Neural progenitor cell (in vitro differentiated cells): Measurements from ENCODE around the gene TLR3.

Source experiments
- EZH2phosphoT487 ChIP-seq: fragments of 200-600 bp; sonication (generic); IDR thresholded peaks from 2 replicates; pipeline ENCODE4 v1.6.1; 2017; ENCODE audit warnings: antibody characterized with exemption
- TF ChIP-seq, protein P1 (sequence below): fragments of 200-600 bp; sonication (generic); IDR thresholded peaks from 2 replicates; pipeline ENCODE4 v1.5.1; 2017; ENCODE audit warnings: antibody characterized with exemption, mild to moderate bottlenecking

DNA sequence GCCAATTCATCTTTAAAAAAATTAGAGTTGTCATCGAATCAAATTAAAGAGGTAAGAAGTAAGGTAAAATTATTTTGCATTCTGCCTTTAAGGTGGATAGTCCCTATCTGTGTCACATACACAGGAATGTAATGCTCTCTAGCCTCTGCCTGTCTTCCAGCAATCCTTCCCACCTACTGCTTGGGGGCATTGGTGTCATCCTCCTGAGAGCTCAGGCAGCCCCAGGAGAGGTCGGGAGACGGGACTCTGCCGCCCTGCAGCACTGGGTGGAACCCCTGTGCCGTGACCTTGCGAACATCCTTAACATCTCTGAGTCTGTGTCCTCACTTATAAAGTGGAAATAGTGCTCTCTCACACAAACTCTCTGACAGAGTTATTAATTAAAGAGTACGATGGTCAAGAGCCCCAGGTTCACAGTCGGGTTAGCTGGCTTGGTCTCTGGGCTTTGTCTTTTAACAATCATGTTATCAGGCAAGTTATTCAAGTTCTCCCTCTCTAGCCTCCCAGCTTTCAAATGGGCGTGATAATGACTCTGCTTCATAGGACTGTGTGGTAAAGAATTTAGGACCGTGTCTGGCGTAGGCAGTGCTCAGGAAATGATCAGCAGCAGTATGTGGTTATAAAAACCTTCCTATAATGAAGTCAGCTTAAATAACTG is 10.2 kb downstream of the TLR3 start:
- TF ChIP-seq, protein P1, sequence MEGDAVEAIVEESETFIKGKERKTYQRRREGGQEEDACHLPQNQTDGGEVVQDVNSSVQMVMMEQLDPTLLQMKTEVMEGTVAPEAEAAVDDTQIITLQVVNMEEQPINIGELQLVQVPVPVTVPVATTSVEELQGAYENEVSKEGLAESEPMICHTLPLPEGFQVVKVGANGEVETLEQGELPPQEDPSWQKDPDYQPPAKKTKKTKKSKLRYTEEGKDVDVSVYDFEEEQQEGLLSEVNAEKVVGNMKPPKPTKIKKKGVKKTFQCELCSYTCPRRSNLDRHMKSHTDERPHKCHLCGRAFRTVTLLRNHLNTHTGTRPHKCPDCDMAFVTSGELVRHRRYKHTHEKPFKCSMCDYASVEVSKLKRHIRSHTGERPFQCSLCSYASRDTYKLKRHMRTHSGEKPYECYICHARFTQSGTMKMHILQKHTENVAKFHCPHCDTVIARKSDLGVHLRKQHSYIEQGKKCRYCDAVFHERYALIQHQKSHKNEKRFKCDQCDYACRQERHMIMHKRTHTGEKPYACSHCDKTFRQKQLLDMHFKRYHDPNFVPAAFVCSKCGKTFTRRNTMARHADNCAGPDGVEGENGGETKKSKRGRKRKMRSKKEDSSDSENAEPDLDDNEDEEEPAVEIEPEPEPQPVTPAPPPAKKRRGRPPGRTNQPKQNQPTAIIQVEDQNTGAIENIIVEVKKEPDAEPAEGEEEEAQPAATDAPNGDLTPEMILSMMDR: no peak
- no peak for TF ChIP-seq EZH2phosphoT487
